NK-92 treated with Interleukin-12 subunit alpha and Interleukin-12 subunit beta, amount 100 ng/mL, for 24 hours (cell line): Measurements from ENCODE around the gene MLLT1.

Experiments
- DNase-seq: peaks from one replicate; lab custom pipeline; 2025; lab: John Stamatoyannopoulos, UW

MLLT1 gene

DNA sequence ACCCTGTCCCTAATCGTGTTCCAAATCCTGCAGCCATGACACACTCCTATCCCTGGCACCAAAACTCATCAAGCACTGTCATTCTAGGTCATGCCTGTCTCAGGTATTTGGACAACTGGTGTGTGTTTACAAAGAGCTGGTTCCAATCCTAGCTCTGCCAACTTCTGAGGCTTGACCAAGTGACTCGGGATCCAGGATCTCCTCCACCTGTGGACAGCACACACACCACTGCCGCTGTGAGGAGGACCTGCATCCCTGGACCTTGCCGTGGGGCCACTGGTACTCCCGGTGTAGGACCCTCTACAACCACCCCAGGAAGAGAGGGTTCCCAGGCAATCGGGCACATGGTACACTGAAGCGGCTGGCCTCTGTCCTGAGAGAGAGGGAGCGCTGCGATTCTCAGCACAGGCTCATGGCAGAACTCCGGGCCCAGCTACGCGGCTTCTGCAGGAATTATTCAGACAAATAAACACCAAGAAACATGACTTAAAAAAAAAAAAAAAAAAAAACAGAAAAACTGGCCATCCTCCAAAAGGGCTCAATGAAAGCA is 20.4 kb downstream of the MLLT1 start:
- no peak for DNase-seq

- DNase-seq, result no peak
Measured at GRCh38 chr19:6258812-6259311, 20.9 kb downstream of the MLLT1 start.

GRCh38 chr19:6253954-6254733 is 25.6 kb downstream of the MLLT1 start:
- DNase-seq, result no peak

DNA sequence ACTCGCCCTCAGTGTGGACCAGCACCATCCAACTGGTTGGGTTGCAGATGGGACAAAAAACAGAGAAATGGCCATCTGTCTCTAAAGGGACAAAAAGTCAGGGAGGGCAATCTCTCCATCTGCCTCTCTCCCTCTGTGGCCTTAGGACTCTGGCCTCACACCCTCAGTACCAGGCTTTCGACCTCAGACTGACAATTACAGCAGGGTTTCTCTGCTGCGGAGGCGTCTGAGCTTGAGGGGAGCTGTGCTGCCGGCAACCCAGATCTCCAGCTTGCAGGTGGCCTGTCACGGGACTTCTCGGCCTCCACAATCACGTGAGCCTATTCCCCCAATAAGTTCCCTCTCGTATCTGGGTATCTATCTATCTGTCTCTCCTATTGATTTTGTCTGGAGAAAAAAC is 27.7 kb downstream of the MLLT1 start:
- no peak for DNase-seq

DNA sequence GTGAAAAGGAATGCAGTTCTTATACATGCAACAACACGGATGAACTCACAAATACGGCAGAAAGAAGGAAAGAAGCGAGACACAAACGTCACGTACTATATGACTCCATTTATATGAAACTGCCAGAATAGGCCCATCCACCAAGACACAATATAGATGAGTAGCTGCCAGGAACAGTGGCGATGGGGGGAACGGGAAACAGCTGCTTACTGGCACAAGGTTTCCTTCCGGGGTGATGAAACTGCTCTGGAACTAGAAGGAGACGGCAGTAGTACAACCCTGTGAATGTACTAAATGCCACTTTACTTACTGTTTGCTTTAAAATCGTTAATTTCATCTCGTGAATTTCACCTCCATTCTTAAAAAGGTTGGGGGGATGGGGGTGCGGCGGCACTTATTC is 28.9 kb downstream of the MLLT1 start:
- no peak for DNase-seq

DNA sequence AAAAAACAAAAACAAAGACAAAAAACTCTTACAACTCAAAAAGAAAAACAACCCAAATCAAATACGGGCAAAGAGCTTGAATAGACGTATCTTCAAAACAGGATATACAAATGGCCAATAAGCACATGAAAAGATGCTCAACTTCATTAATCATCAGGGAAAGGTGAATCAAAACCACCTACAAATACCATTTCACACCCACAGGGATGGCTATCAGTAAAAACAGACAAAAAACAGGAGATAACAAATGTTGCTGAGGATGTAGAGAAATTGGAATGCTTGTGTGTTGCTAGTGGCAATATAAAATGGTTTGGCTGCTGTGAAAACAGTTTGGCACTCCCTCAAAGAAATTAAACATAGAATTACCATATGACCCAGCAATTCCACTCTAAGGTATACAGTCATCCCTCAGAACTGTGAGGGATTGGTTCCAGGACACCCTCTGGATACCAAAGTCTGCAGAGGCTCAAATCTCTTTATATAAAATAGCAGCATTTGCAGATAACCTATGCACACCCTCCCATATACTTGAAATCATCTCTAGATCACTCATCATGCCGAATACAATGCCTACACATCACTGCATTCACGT is 29.7 kb downstream of the MLLT1 start:
- DNase-seq, result no peak

DNA sequence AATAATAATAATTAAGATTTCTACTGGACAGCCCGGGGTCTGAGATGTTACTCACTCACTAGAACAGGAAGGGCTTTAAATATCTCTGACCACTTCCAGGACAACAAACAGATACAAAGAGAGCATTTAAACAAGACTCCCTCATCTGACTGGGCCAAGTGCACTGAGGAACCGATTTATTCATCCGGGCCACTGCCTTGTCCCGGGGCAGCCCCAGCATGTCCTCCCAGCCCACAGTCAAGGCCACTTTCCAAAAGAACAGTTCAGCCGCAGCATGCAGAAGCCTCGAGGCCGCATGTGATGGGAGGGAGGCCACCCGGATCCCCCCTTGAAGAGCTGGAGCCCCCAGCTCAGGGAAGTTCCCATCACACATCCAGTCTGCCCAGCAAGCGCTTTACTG is 30.5 kb downstream of the MLLT1 start:
- no peak for DNase-seq

DNA sequence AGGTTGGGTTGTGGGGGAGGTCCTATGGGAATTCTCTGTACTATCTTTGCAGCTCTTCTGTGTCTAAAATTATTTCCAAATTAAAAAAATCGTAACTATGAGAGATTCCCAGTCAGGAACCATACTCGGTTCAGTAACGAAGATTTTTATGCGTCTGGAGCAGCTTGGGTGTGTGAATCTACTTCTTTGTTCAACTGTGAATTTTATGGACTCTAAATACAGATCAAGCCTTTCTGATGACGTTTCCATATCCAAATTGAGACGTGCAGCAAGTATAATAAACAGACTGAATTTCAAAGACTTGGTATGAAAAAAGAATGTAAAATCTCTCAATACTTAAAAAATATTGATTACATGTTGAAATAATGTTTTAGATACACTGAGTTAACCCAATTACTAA is 30.9 kb downstream of the MLLT1 start:
- DNase-seq, result no peak

DNA sequence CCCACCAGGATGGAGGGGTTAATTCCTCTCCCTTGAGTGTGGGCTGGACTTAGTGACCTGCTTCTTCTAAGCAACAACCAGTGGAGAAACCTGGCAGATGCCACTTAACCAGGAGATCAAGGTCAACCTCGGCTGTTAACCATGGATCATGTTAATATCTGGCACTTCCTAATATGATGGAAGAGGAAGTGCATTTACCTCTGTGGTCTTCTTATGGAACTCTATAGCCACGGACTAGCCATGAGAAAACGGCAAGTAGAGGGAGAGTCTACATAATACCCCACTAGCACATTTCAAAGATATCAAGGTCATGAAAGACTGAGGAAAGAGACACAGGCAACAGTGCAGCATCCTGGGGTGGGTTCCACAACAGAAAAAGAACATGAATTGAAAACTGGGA is 31.4 kb downstream of the MLLT1 start:
- no peak for DNase-seq

DNA sequence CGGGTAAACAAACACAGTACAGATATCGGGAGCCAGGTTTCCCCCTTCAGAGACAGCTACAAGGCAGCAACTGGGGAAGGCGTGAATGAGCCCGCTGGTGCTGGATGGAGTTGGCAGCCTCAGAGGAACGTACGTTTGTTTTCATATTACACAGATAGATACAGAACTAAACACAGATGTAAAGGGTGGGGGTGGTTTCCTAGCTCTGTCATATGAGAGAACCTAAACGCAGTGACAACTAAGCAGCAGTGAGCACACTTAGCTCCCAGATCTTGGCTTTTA is 32.8 kb downstream of the MLLT1 start:
- no peak for DNase-seq

DNA sequence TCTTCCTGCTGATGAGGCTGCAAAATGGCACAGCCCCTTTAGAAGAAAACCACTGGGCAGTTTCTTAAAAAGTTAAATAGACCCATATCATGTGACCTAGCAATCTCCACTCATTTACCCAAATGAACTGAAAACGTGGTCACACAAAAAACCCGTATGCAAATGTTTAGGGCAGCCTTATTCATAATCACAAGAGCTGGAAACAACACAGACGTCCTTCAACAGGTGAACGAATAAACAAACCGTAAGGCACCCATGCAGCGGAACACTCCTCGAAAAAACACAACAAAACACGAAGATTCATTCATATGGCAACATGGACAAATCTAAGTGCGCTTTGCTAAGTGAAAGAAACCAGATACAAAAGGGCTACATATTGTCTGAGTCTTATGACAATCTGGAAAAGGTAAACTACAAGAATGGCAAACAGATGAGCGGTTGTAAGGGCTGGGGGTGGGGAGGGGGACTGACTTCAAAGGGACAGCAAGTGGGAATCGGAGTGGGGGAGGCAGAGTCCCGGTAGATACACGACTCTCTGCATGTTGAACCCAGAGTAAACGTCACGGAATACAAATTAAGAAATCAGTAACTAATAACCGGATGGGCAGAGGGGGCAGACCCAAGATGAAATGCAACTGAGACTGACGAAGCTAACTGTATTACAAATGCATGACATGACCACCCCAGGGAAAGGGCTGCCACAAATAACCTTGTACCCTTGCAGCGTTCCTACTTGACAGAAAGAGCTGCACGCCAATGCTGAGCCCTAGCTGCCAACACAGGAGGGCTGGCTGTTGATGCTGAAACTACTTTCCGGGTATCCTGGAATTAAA is 33.4 kb downstream of the MLLT1 start:
- DNase-seq, result no peak

DNA sequence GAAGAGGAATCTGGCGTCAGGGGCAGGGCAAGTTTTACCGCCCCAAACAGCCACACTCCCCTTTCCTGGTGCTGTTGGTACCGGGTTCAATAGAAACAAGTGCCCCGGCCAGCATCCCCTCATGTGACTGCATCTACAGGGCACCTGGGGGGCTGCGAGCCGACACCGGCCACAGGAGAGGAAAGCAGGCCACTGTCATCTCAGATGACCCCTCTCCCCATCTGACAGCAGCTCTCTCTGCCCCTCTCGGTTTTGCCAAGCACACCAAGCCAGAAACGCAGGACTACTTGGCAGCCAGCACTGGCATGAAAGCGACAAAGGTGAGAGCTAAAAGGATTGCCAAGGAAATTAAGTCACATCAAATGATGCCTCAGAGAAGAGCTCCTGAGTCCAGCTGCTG is 37.1 kb downstream of the MLLT1 start:
- no peak for DNase-seq

GRCh38 chr19:6241680-6242377 is 37.9 kb downstream of the MLLT1 start:
- no peak for DNase-seq

DNA sequence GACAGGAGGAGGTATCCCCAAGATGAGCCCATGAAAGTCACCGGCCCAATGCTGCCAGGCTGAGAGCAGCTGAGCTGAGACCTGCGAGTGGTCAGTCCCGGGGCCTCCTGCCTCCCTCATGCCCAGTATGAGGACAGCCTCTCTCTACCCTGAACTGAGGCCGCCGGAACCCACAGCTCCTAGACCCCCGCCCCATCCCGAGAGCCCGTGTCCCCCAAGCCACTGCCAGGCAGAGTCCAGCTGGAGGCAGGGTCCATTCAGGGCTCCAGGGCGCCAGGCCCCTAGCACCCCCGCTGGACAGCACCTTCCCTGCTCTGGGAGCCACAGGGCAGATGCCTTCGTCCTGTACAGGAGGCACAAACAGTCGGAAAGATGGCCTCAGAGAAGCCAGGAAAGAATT is 38.7 kb downstream of the MLLT1 start:
- DNase-seq, result no peak

DNA sequence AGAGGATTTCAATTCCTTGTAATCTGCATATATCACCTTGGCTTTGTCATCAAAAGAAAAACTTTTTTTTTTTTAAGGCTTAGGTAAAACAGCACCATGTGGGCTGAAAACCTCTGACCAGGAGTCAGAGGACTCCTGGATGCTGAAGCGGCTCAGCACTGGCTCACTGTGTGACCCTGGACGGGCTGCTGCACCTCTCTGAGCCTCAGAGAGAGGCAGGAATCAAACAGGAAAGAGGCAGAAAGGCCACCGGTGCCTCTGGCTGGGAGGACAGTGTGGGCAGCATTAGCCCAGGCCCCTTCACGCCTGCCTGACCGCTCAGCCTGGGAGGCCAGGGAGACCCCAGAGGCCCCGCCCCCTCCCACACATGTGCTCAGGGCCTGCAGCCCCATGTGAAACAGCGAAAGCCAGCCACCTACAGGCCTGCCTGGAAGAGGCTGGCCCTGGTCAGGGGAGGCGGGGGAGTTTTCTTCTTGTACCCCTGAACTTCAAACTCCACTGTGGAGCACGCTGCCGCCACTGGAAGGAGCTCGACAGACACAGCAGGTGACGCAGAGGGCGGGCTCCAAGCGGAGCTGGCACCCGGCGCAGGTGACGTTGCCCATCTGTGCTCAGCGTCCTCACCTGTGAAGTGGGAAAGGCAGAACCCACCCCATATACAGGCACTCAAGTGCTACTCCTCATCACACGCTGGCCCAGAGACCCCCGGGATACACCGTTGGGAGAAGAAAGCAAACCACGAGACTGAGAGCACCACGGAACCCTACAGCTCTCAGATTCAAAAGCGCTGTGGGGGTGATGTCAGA is 39.7 kb downstream of the MLLT1 start:
- no peak for DNase-seq

DNA sequence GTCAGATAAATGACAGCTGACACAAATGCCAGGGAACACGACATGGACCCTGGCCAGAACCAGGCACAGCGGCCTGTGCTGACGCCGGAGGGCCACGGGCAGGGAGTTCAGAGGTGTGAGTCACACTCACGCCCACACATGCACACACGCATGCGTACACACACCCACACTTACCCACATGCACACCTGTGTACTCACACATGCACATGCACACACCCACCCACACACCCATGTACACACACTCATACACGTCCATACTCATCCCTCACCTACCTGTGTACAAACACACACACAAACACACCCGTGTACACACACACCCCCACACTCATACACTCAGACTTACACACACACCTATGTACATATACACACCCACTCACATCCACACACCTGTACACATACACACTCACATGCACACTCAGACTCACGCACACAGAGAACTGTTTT is 40.4 kb downstream of the MLLT1 start:
- DNase-seq, result no peak

DNA sequence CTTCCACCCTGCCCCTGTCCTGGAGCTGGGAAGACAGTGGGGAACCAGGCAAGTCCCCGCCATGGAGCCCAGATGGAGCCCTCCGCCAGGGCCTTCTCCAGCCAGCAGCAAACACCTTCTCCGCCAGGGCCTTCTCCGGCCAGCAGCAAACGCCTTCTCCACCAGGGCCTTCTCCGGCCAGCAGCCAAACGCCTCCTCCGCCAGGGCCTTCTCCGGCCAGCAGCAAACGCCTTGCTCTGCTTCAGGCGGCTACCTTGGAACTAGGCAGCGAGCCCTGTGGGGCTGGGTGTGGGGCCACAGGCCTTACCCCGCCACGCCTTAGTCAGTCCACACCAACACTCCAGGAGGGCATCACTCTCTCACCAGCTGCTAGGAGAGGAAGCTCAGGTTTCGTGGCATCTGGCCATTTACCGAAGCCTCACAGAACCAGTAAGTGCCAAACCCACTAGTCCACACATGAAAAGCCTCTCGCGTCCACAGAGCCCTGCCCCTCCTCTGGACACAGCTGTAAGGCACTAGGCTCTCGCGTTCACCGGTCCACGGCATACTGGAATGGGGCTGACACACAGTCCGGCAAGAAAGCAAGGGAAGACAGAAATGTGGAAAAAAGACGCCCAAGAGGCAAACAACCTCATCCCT is 41.0 kb downstream of the MLLT1 start:
- DNase-seq, result no peak

- no peak for DNase-seq
Measured at GRCh38 chr19:6238256-6238642, 41.5 kb downstream of the MLLT1 start.

DNA sequence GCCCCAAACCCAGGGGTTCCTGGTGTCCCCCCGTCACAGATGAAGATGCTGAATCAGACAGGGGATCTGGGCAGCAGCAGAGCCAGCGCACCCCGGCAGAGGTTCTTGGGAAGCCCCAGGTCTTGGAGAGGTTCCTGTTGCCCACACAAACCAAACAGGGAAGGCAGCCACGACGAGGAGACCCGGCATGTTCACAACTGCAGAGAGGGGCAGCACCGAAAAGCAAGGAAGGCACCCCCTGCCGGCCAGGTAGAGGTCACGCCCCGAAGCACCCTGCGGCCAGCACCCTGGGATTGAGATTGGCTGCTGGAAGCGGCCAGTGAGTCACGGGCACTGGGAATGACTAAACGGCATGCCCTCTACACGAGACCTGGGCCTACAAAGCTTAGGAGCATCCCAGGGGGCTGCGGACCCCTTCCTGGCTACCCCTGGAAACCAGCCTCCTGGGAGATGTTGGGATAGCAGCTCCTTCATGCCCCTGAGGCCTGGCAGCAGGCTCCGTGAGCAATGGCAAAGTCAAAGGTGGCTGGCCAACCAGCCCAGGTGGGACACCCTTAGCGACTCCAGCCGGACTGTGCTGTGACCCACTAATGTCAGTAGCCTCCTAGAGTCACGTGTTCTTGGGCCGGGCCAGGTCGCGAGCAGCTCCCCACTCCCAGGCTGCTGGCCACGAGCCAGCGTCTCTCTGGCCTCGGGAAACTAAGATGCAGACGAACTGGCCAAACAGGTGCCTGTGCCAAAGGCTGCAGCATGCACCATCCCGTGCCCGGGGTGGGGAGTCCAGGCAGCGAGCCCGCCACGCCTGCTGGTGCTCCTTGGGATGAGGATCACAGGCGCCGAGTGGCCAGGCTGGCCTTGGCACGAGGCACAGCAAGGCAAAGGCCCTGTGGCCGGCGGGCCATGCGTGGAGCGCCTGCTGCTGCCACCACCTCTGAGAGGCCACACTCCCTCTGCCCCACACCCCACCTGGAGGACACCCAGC is 43.2 kb downstream of the MLLT1 start:
- no peak for DNase-seq
